ENCODE results near the gene TASOR2.

Gene TASOR2, protein sequence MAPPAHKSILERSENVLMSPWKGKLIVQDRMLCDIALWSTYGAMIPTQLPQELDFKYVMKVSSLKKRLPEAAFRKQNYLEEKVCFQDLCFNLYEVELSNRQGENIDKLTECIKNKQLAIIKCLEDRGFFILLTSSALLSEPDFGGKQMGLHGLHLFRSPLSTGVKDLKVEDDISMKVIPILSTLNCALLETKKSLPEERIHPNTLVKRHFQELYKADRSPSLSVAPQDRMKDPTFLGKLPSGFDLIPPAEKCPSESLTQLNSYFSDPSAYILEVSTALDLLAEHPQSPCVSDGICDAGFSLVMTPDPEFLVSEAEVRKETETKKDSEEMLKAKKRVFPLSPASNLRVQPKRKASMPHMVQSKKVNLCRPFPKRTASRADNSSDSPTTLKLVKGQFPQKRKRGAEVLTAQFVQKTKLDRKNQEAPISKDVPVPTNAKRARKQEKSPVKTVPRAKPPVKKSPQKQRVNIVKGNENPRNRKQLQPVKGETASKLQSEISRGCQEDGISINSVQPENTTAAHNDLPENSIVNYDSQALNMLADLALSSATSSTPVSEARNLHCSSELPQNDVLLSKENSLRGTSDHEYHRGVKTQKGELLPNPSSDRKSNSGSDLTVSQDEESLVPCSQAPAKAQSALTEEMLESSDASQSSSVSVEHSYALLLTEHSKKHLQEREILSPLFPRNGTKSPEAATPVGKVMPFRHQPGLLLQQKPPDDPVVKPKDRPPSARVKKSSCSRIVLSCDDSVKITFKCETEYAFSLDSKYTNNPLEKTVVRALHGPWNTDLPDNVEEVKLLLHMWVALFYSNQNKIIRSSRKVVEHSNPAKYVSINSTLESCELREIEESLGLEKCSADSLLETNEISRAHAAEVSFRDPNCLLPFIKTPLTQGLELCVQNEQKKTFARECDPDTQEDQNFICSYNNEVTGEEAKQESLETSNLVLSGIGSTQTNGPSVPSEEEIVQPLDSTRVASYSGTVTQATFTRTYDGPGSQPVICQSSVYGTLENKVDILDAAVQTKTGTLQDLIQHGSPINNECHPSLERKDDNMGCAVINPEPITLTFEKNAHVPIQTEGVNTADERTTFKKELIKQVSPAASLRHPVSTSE (N-terminal part only)

GRCh38 chr10:5684318-5684970 lies at the start of gene TASOR2:
TASOR2 (plus strand) TSS chr10:5684838; CDS start chr10:5720643, 35,805 bp downstream.
- DNase-seq (ENCODE audit: low spot score): peak; percentile 97

DNA sequence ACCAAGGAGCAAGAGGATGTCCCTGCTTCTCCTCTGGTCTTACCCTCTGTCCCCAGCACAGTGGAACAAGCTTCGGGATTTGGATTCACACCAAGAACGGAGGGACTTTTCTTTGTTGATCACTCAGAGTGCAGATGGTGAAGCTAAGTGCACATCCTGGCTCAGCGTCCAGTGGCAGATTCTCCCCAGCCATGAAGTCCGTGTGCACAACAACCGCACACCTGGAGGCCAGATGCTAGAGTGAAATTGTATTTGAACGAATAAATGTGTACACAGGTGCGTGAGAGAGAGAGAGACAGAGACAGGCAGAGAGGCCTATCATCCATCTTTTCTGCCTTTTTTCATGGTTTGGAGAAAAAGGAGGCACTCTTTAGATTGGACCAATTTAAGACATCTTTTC lies 49.7 kb upstream of the TASOR2 start:
- no peak for DNase-seq (ENCODE audit: low spot score)

DNA sequence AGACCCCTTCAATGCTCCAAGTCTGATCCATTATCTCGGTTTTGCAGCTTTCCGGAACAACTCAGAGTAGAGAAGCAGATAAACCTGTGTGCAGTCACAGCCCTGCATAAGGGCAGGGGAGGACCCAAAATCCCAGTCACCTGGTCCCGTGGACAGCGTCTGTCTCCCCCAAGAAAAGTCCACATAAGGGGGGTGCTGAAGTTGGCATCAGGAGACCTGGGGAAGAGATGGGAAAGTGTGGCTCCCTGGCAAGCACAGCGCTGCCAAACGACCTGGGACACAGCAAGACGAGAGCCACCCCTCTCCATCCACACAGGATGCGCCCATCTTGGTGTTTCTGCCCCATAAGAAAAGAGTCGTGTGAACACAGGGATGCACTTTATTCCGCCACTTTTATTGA lies 46.1 kb upstream of the TASOR2 start:
- DNase-seq (ENCODE audit: low spot score): no peak

- no peak for DNase-seq (ENCODE audit: low spot score)
Measured at GRCh38 chr10:5639066-5639465, 45.6 kb upstream of the TASOR2 start.

GRCh38 chr10:5640036-5640435 lies 44.6 kb upstream of the TASOR2 start:
- no peak for DNase-seq (ENCODE audit: low spot score)

DNA sequence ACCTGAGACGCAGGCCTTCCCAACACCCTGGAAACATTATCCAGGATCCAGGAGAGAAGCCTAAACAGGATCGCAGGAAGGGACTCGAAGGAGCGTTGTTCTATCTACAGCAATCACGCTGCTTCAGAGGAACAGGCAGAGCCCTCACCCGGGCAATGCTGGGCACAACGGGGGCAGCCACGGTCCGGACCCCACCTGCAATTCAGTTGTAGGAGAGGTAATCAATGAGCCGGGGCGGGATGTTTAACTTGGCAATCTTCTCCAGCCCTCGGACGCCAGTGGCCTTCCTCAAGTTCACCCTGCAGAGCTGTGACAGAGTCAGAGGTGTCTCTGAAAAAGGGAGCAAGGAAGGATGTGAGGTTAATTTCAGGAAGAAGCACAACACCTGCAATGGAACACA lies 44.1 kb upstream of the TASOR2 start:
- no peak for DNase-seq (ENCODE audit: low spot score)

DNA sequence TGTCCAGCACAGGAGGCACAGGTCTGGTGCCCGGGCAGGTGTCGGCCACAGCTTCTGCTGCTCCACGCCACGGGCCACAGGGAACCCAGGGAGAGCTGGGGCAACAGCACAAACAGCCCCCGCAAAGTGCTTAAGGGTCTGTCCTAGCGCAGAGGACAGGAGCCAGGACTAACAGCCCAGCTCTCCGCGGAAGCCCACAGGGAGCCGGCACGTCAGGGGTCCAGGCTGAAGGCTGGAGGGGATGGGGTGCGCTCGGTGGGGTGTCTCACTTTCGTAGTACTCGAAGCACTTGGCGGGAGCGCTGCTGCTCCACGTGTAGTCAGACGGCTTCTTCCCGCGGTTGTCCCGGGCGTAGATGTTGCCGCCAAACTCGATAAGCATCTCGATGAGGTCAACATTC lies 43.1 kb upstream of the TASOR2 start:
- DNase-seq (ENCODE audit: low spot score): no peak

DNA sequence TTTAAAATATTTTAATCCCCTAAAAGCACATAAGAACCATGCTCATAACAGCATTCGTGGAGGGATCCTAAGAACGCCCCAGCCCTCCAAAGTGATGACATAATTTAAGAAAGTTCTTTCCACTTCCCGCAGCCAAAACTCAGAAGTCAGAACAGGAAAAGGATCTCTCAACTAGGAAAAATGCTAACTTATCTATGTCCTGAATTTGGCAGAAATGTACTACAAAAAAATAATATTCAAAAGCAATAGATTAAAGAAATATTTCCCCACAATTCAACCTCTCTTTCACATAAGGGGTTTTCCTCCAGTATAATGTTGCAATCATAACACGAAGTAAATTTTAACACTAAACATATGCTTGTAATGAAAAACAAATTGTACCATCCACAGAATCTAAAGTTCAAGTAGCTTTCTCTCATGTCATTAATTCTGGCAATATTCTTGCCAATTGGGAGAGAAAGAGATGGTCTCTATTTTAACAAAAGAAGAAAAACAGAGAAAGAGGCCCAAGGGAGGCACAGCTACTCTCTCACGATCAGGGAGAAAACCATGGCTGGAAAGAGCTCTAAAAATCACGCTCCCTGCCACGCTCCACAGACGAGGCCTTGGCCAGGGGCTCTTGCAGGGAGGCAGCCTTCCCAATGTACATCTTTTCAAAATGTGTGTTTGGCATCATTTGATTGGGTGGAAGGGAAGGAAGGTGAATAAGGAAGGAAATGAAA lies 41.1 kb upstream of the TASOR2 start:
- no peak for DNase-seq (ENCODE audit: low spot score)

GRCh38 chr10:5644930-5645329 lies 39.7 kb upstream of the TASOR2 start:
- DNase-seq (ENCODE audit: low spot score): no peak

DNA sequence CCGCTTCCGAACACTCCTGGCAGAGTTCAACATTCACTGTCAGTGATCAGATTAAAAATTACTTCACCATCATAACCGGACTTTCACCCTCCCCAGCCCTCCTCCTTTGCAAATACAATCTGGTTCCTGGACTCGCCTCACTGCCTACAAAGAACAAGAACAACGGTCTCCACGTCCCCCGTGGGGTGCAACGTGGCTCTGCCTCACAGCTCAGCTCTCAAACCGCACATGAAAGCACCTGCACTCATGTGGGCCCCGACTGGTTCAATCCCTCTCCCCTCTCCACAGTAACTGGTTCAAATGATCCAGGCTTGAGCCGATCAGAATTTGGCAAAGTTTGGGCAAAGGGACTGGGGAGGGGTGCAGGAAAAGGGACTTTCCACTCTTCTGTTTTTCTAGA lies 39.3 kb upstream of the TASOR2 start:
- DNase-seq (ENCODE audit: low spot score): no peak

DNA sequence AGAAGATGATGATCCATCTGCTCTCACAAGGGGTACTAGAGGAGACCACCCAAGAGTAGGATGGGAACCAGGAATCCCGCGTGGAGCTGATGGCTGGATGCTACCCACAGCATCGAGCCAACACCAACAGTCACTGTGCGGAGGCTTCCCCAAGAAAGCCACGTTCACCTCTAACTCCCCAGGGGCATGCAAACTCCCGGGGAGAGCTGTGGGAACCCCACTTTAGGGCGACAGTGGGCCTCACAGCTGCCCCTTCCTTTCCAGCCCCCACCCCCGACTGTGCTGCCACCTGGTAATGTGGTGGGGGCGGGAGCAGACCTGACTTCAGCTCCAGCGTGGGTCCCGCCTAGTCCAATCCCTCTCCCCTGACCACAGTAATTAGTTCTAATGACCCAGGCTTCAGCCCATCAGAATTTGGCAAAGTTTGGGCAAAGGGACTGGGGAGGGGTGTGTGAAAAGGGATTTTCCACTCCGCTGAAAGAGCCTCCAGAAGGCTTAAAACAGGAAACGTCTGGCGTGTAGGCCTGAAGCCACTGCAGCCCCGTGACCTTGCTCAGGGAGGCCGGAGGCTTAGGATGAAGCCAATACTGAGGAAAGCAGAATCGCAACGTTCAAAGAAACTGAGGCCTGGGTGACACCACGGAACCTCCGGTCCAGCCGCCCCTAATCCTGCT lies 38.6 kb upstream of the TASOR2 start:
- DNase-seq (ENCODE audit: low spot score): no peak

- DNase-seq (ENCODE audit: low spot score): no peak
Measured at GRCh38 chr10:5647507-5648240, 37.0 kb upstream of the TASOR2 start.

DNA sequence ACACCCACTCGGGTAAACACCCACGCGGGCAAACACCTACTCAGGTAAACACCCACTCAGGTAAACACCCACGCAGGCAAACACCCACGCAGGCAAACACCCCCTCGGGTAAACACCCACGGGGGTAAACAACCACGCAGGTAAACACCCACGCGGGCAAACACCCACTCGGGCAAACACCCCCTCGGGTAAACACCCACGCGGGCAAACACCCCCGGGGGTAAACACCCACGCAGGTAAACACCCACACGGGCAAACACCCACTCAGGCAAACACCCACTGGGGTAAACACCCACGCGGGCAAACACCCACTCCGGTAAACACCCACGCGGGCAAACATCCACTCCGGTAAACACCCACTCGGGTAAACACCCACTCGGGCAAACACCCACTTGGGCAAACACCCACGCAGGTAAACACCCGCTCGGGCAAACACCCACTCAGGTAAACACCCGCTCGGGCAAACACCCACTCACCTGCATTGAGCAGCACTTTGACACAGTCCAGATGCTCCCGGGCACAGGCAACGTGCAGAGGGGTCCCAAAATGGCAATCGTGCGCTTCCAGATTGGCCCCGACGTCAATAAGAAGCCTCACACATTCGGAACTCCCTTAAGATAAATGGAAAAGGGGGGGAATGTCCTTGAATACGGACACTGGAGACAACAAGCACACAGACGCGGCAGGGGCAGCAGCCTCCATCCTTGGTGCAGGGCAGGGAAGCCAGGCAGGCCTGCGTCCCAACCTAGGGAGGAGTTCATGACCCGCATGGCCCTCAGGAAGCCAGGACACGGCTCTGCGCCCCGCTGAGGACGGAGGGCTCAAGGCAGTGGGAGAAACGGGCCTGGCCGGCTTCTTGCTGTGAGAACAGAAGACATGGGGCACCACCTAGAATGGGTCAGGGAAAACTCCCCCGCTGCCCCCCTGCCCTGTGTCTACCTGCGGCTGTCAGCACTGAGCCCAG lies 35.9 kb upstream of the TASOR2 start:
- DNase-seq (ENCODE audit: low spot score): no peak

- DNase-seq (ENCODE audit: low spot score): no peak
Measured at GRCh38 chr10:5649746-5650145, 34.9 kb upstream of the TASOR2 start.

DNA sequence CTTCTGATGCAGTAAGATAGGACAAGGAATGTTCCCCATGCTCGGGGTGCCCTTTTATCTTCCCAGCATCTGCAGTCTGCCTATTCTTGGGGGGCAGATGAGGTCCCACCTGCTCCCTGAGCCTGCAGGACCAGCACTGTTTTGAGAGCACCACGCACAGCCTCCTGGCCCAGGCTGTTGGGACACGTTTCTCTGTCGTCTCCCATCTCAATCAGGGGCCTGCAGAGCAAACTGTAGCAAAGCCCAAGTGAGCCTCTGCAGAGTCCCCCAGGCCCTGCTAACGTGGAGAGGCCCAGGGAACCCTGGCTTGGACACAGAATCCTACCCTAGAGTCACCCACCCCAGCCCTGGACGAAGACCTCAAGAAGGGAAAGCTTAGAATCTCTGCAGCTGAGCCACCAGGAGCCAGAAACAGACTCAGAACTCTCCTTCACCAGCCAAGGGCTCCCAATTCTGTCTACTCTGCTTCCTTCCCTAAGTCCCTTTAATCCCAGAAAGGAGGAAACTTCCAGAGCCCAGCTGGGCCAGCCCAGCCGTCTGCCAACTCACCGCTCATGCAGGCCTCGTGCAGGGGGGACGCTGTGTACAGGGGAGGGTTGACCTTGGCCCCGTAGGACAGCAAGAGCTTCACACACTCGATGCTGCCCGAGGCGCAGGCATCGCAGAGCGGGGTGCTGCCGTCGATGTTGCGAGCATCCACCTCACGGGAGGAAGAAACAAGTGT lies 33.8 kb upstream of the TASOR2 start:
- no peak for DNase-seq (ENCODE audit: low spot score)

- DNase-seq (ENCODE audit: low spot score): no peak
Measured at GRCh38 chr10:5651388-5651764, 33.3 kb upstream of the TASOR2 start.

GRCh38 chr10:5652746-5653145 lies 31.9 kb upstream of the TASOR2 start:
- DNase-seq (ENCODE audit: low spot score): no peak

GRCh38 chr10:5654218-5654755 lies 30.4 kb upstream of the TASOR2 start:
- DNase-seq (ENCODE audit: low spot score): no peak

Measured in pons (tissue), 1 donor.